H9 (cell line): Measurements from ENCODE around the gene MGAT5. TPM values are rescaled to one million over a fixed set of nuclear protein-coding genes. Genes with fewer than 3 reads are reported as not detected.

Experiments used
- DNase-seq: peaks from one replicate; pipeline ENCODE4 v3.0.0-alpha.2; 2017
- H2AFZ ChIP-seq: one replicate; pipeline ENCODE4 v1.6.1; 2013; ENCODE audit warnings: mild to moderate bottlenecking, low read length, control low read depth, moderate library complexity
- H2AK5ac ChIP-seq: 2 replicates; pipeline ENCODE4 v1.6.1; 2013; ENCODE audit warnings: low read length, control low read depth, mixed read lengths; ENCODE audit not compliant: insufficient read length
- H2BK120ac ChIP-seq: one replicate; pipeline ENCODE4 v1.6.1; 2013; ENCODE audit warnings: low read depth, mild to moderate bottlenecking, low read length, control low read depth, inconsistent platforms; ENCODE audit not compliant: poor library complexity, severe bottlenecking
- H2BK12ac ChIP-seq: 2 replicates; pipeline ENCODE4 v1.6.1; 2013; ENCODE audit warnings: low read length, control low read depth, mixed read lengths, low read depth; ENCODE audit not compliant: insufficient read length
- H2BK15ac ChIP-seq: 2 replicates; pipeline ENCODE4 v1.6.1; 2013; ENCODE audit warnings: low read depth, low read length, control low read depth
- H2BK20ac ChIP-seq: one replicate; pipeline ENCODE4 v1.6.1; 2013; ENCODE audit warnings: low read depth, mild to moderate bottlenecking, low read length, control low read depth, inconsistent platforms; ENCODE audit not compliant: poor library complexity, severe bottlenecking
- H2BK5ac ChIP-seq: 2 replicates; pipeline ENCODE4 v1.6.1; 2013; ENCODE audit warnings: low read length, control low read depth, mixed read lengths; ENCODE audit not compliant: insufficient read length
- H3K14ac ChIP-seq: 2 replicates; pipeline ENCODE4 v1.6.1; 2013; ENCODE audit warnings: low read length, control low read depth; ENCODE audit not compliant: insufficient read depth
- H3K18ac ChIP-seq: 2 replicates; pipeline ENCODE4 v1.6.1; 2013; ENCODE audit warnings: low read depth, mild to moderate bottlenecking, mixed read lengths, low read length, control low read depth; ENCODE audit not compliant: insufficient read length
- H3K23ac ChIP-seq: 2 replicates; pipeline ENCODE4 v1.6.1; 2013; ENCODE audit warnings: low read length, control low read depth, mixed read lengths, low read depth; ENCODE audit not compliant: insufficient read length
- H3K23me2 ChIP-seq: 2 replicates; pipeline ENCODE4 v1.6.1; 2013; ENCODE audit warnings: low read depth, mild to moderate bottlenecking, mixed read lengths, low read length, control low read depth; ENCODE audit not compliant: insufficient read length, poor library complexity, severe bottlenecking
- H3K27ac ChIP-seq: 2 replicates; pipeline ENCODE4 v1.5.1; 2013; ENCODE audit warnings: low read length, control low read depth, mixed read lengths, low read depth; ENCODE audit not compliant: insufficient read length
- H3K27me3 ChIP-seq: 2 replicates; pipeline ENCODE4 v1.6.1; 2013; ENCODE audit warnings: low read length, control low read depth, inconsistent platforms; ENCODE audit not compliant: insufficient read depth
- H3K4ac ChIP-seq: 2 replicates; pipeline ENCODE4 v1.6.1; 2013; ENCODE audit warnings: low read depth, mild to moderate bottlenecking, control low read depth, inconsistent platforms, low read length, moderate library complexity
- H3K4me1 ChIP-seq: 2 replicates; pipeline ENCODE4 v1.6.1; 2013; ENCODE audit warnings: low read length, control low read depth, inconsistent platforms; ENCODE audit not compliant: insufficient read depth
- H3K4me2 ChIP-seq: 2 replicates; pipeline ENCODE4 v1.6.1; 2013; ENCODE audit warnings: low read length, control low read depth, mixed read lengths; ENCODE audit not compliant: insufficient read length, insufficient read depth
- H3K56ac ChIP-seq: 2 replicates; pipeline ENCODE4 v1.6.1; 2013; ENCODE audit warnings: low read depth, mild to moderate bottlenecking, mixed read lengths, low read length, control low read depth; ENCODE audit not compliant: insufficient read length
- H3K79me1 ChIP-seq: 2 replicates; pipeline ENCODE4 v1.6.1; 2013; ENCODE audit warnings: low read depth, mild to moderate bottlenecking, moderate library complexity, low read length, control low read depth, inconsistent platforms; ENCODE audit not compliant: insufficient read depth, poor library complexity, severe bottlenecking
- H3K79me2 ChIP-seq: 2 replicates; pipeline ENCODE4 v1.6.1; 2013; ENCODE audit warnings: low read length, control low read depth, inconsistent platforms; ENCODE audit not compliant: insufficient read depth
- H3K9ac ChIP-seq: 2 replicates; pipeline ENCODE4 v1.6.1; 2013; ENCODE audit warnings: low read length, control low read depth, mixed read lengths; ENCODE audit not compliant: insufficient read length; ENCODE audit errors: extremely low read depth
- H3K9me3 ChIP-seq: one replicate; pipeline ENCODE4 v1.6.1; 2013; ENCODE audit warnings: low read depth, low read length, inconsistent platforms; ENCODE audit not compliant: control insufficient read depth
- H3T11ph ChIP-seq: one replicate; pipeline ENCODE4 v1.6.1; 2013; ENCODE audit warnings: mild to moderate bottlenecking, low read length, control low read depth, inconsistent platforms
- H4K20me1 ChIP-seq: one replicate; pipeline ENCODE4 v1.6.1; 2013; ENCODE audit not compliant: control insufficient read depth, insufficient read length, insufficient read depth
- H4K5ac ChIP-seq: 2 replicates; pipeline ENCODE4 v1.6.1; 2013; ENCODE audit warnings: low read depth, mild to moderate bottlenecking, mixed read lengths, low read length, control low read depth; ENCODE audit not compliant: insufficient read length
- H4K8ac ChIP-seq: replicated peaks from 2 replicates; pipeline ENCODE4 v1.6.1; 2013; ENCODE audit warnings: low read length, control low read depth, mixed read lengths, low read depth; ENCODE audit not compliant: insufficient read length
- H4K91ac ChIP-seq: 2 replicates; pipeline ENCODE4 v1.6.1; 2013; ENCODE audit warnings: low read depth, mild to moderate bottlenecking, moderate library complexity, mixed read lengths, low read length, control low read depth; ENCODE audit not compliant: insufficient read length
- H3K27ac Mint-ChIP-seq, 3 experiments: 2 replicates in 2 of 3; 3 replicates in 1 of 3; pipeline ENCODE4 v1.8.0; 2020 to 2021; ENCODE audit warnings: mixed read lengths in 3 of 3, mild to moderate bottlenecking in 1 of 3, moderate library complexity in 1 of 3
- H3K27me3 Mint-ChIP-seq: 2 replicates; pipeline ENCODE4 v1.8.0; 2021; ENCODE audit warnings: low read depth, mild to moderate bottlenecking, moderate library complexity, mixed read lengths
- H3K36me3 Mint-ChIP-seq, 3 experiments: 2 replicates in 2 of 3; 3 replicates in 1 of 3; pipeline ENCODE4 v1.8.0; 2020 to 2021; ENCODE audit warnings: low read depth in 3 of 3, mixed read lengths in 3 of 3; ENCODE audit not compliant: insufficient read depth in 1 of 3
- H3K4me1 Mint-ChIP-seq, 2 experiments: 2 replicates each; pipeline ENCODE4 v1.8.0; 2020; ENCODE audit warnings: mixed read lengths in 2 of 2
- H3K4me3 Mint-ChIP-seq, 2 experiments: 2 replicates in 1 of 2; 3 replicates in 1 of 2; pipeline ENCODE4 v1.8.0; 2020 to 2021; ENCODE audit warnings: mild to moderate bottlenecking in 2 of 2, mixed read lengths in 2 of 2, moderate library complexity in 1 of 2
- H3K9me3 Mint-ChIP-seq, 2 experiments: 2 replicates in 1 of 2; 3 replicates in 1 of 2; pipeline ENCODE4 v1.8.0; 2020; ENCODE audit warnings: mild to moderate bottlenecking in 2 of 2, mixed read lengths in 2 of 2, moderate library complexity in 1 of 2
- WGBS: extraction: QIAGEN DNeasy Blood & Tissue Kit; methylation state at CpG from one replicate; pipeline ENCODE4 v1.1.7; 2013; ENCODE audit warnings: missing lambda C conversion rate, low lambda C conversion rate, mixed read lengths; ENCODE audit not compliant: insufficient read length; ENCODE audit errors: extremely low coverage; 5-methylcytosine and 5-hydroxymethylcytosine counted together
- total RNA-seq: library from RNA; stranded (reverse); gene quantifications from 2 replicates; pipeline ENCODE4 v1.2.1, GENCODE V29; 2021
- TF ChIP-seq, protein P1 (sequence below): fragments of 200-600 bp; sonication (generic); conservative IDR thresholded peaks from 3 replicates; pipeline ENCODE4 v1.8.0; 2021; ENCODE audit warnings: antibody characterized with exemption, mild to moderate bottlenecking

The MGAT5 gene
- total RNA-seq, 1 experiment from 2014 or later: 25.7 TPM

DNA sequence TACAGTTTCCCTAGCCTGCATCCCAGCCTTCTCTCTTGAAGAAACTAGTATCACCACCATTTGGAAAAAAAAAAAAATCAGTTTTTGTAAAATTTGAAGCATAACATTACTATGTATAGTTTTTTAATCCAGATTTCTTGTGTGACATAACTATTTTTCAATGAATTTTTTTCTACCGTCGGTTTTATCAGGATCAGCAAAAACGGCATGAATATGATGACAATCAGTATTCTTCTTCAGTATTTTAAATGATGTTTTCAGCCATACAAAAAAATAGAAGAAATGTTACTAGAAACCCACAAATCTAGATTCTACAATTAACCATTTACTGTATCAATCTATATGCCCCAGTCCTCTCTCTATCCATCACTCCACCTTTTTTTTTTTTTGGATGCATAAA lies 103.9 kb downstream of the MGAT5 start:
- H3K27me3 ChIP-seq: no peaks in the 10 kb centered on the region
- H2AK5ac ChIP-seq: no peak overlapping the region
- H3K14ac ChIP-seq: no peak overlapping the region
- no peak overlapping the region for H3K4me3 Mint-ChIP-seq
- H3T11ph ChIP-seq: no peak overlapping the region
- WGBS: no CpG with 5 or more reads among the region's 3 CpGs
- H3K23ac ChIP-seq: no peak overlapping the region
- H3K9me3 ChIP-seq: no peaks in the 10 kb centered on the region
- H3K56ac ChIP-seq: no peak overlapping the region
- H3K4me2 ChIP-seq: no peak overlapping the region
- H2BK120ac ChIP-seq: no peak overlapping the region
- H2BK20ac ChIP-seq: no peak overlapping the region
- no peak overlapping the region for H2BK12ac ChIP-seq
- H3K27ac ChIP-seq: no peak overlapping the region
- H3K9me3 Mint-ChIP-seq: no peaks in the 10 kb centered on the region
- no peak overlapping the region for H2AFZ ChIP-seq
- H2BK15ac ChIP-seq: no peak overlapping the region
- H3K36me3 Mint-ChIP-seq: peaks cover 0 to 2% (median 0%) of the 10 kb centered on the region in 3 experiments; a peak in 4 of 7 replicates
- no peak overlapping the region for H2BK5ac ChIP-seq
- no peaks in the 10 kb centered on the region for H3K4me1 ChIP-seq
- no peaks in the 10 kb centered on the region for H3K79me1 ChIP-seq
- H3K27me3 Mint-ChIP-seq: no peaks in the 10 kb centered on the region
- no peaks in the 10 kb centered on the region for H3K79me2 ChIP-seq
- no peak overlapping the region for H4K8ac ChIP-seq
- no peak for DNase-seq
- no peaks in the 10 kb centered on the region for H4K20me1 ChIP-seq
- peaks cover 10 to 12% of the 10 kb centered on the region in 2 experiments for H3K4me1 Mint-ChIP-seq
- TF ChIP-seq, protein P1, sequence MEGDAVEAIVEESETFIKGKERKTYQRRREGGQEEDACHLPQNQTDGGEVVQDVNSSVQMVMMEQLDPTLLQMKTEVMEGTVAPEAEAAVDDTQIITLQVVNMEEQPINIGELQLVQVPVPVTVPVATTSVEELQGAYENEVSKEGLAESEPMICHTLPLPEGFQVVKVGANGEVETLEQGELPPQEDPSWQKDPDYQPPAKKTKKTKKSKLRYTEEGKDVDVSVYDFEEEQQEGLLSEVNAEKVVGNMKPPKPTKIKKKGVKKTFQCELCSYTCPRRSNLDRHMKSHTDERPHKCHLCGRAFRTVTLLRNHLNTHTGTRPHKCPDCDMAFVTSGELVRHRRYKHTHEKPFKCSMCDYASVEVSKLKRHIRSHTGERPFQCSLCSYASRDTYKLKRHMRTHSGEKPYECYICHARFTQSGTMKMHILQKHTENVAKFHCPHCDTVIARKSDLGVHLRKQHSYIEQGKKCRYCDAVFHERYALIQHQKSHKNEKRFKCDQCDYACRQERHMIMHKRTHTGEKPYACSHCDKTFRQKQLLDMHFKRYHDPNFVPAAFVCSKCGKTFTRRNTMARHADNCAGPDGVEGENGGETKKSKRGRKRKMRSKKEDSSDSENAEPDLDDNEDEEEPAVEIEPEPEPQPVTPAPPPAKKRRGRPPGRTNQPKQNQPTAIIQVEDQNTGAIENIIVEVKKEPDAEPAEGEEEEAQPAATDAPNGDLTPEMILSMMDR: no peak
- no peak overlapping the region for H3K9ac ChIP-seq
- no peak overlapping the region for H3K4ac ChIP-seq
- H3K23me2 ChIP-seq: no peaks in the 10 kb centered on the region
- no peak overlapping the region for H3K18ac ChIP-seq
- H3K27ac Mint-ChIP-seq: no peak overlapping the region; a peak in 1 of 7 replicates
- no peak overlapping the region for H4K5ac ChIP-seq
- H4K91ac ChIP-seq: no peak overlapping the region
